ENCODE measurements around the gene EDN2. TPM values are rescaled to one million over a fixed set of nuclear protein-coding genes. Genes with fewer than 3 reads are reported as not detected.

The EDN2 gene
- total and polyA plus RNA-seq, 2 of the 8 experiments (the other 6 are each of a cell fraction or from before 2014, with no cell fraction given) = 0.32 to 0.39 TPM

DNA sequence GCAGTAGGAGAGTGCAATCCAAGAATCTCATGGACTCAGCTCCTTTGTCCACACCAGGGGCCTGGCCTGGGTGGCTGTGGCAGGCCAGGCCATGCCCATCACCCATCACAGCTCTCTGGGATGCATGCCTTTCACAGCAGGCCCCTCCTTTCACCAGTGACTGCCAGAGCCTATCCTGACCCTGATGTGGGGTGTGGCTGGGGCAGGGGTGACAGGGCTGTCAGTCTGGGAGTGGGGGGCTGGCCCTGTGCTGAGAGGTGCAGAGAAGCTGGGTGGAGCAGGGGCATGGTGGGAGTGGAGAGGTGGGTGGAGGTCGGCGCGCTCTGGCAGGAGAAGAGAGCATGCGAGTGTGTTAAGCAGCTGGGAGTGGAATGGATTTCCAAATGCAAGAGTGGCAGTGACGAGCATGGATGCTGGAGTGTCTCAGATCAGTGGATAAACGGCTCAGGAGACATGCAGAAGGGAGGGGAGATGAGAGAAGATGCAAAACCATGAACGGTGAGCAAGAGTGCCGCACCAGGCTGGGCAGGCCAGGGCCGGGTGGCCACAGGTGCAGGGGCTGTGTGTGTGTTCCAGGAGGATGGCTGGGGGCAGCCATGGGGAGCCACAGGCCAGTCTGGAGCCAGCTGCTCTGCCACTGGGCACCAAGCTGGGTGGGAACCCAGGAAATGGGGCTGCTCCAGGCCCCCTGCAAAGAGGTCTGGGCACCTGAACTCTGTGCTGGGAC, 39.6 kb upstream of the EDN2 start:
- Histone ChIP-seq H3K79me2 (ENCODE audit: control insufficient read depth in 1 of 2, insufficient read depth in 2 of 2, low read length in 2 of 2) (no peaks in the 10 kb centered on the region), H3K27ac (ENCODE audit: low read depth, low read length) (no peak overlapping the region), H2BK120ac (replicated peaks; ENCODE audit: low read depth, low read length) (no peak overlapping the region), H2BK20ac (ENCODE audit: low read length) (no peak overlapping the region), H3K79me1 (ENCODE audit: low read depth, low read length) (no peaks in the 10 kb centered on the region), H3K4me3 (ENCODE audit: extremely low read depth in 1 of 4, insufficient read depth in 2 of 4, low read depth in 3 of 4, low read length in 4 of 4) (no peak overlapping the region), H4K91ac (replicated peaks; ENCODE audit: insufficient read length, low read length) (no peak overlapping the region), H2BK5ac (ENCODE audit: low read depth, low read length) (no peak overlapping the region), H2BK12ac (ENCODE audit: low read depth, low read length) (no peak overlapping the region), H3K9ac (replicated peaks in 1 of 4; ENCODE audit: extremely low read depth in 1 of 4, low read depth in 3 of 4, low read length in 3 of 4) (no peak overlapping the region), H2AFZ (ENCODE audit: low read length) (no peak overlapping the region), H3K4me2 (ENCODE audit: insufficient read depth in 1 of 2, low read depth in 2 of 2, low read length in 2 of 2) (no peak overlapping the region), H4K8ac (ENCODE audit: extremely low read depth, insufficient read depth, low read length) (peak overlapping the region; percentile 53; the same call in 1 of the 2 replicates), H3K9me3 (ENCODE audit: insufficient read depth in 2 of 2, low read depth in 1 of 2, low read length in 1 of 2) (no peaks in the 10 kb centered on the region; a peak in 1 of 4 replicates), H2BK15ac (ENCODE audit: low read length) (no peak overlapping the region), H3K27me3 (replicated peaks in 1 of 4; ENCODE audit: control insufficient read depth in 3 of 4, extremely low read depth in 1 of 4, insufficient read depth in 3 of 4, low read length in 3 of 4) (no peaks in the 10 kb centered on the region), H3K23ac (ENCODE audit: insufficient read length) (no peak overlapping the region), H3K4me1 (replicated peaks in 1 of 4; ENCODE audit: control insufficient read depth in 3 of 4, insufficient read depth in 4 of 4, low read length in 3 of 4) (peaks cover 0 to 5% (median 0%) of the 10 kb centered on the region in 4 experiments; a peak in 1 of 7 replicates), H2AK5ac (ENCODE audit: low read depth, low read length) (no peak overlapping the region), H4K5ac (ENCODE audit: insufficient read length, low read depth, low read length) (no peak overlapping the region), H3K56ac (replicated peaks; ENCODE audit: insufficient read length, low read depth, low read length) (no peak overlapping the region), H3K4ac (replicated peaks; ENCODE audit: insufficient read length, low read depth, low read length) (no peak overlapping the region), H3K23me2 (ENCODE audit: low read depth, low read length) (peaks cover 31% of the 10 kb centered on the region; the same call in 1 of the 2 replicates), H4K20me1 (replicated peaks in 1 of 2; ENCODE audit: control insufficient read depth in 1 of 2, insufficient read depth in 2 of 2, low read length in 2 of 2) (peaks cover 0 to 6% of the 10 kb centered on the region in 2 experiments), H3K36me3 (ENCODE audit: control insufficient read depth in 2 of 4, insufficient read depth in 4 of 4, low read length in 3 of 4) (no peaks in the 10 kb centered on the region), H3K14ac (ENCODE audit: insufficient read length) (no peak overlapping the region), H3K18ac (ENCODE audit: extremely low read depth, low read length) (no peak overlapping the region)
- WGBS, 2 experiments (ENCODE audit: extremely low coverage in 1 of 2, insufficient coverage in 1 of 2, insufficient read length in 1 of 2, insufficient replicate concordance in 2 of 2, low coverage in 1 of 2, low lambda C conversion rate in 2 of 2, missing lambda C conversion rate in 1 of 2) = 81% methylated on average over 9 of the region's 9 CpGs; no CpG with 5 or more reads in 1 of the 2 experiments
- ChIA-PET CTCF (ENCODE audit: partially characterized antibody) (interaction anchor here (0.7 to 5.0 kb wide), 12 partner anchors 9 to 513 kb away, joined by 3 to 40 read pairs (median 4); no protein-coding TSS in a partner anchor), POLR2A (ENCODE audit: partially characterized antibody) (no interaction called here)
- no peak for DNase-seq (ENCODE audit: low read depth in 1 of 2, low spot score in 2 of 2)
- FAIRE-seq = no peak
- TF ChIP-seq BACH1 (IDR thresholded peaks at IDR 0.05; ENCODE audit: low read length) = no peak
- no peak for TF ChIP-seq HDAC6 (IDR thresholded peaks at IDR 0.05; ENCODE audit: low read depth, low read length)
- TF ChIP-seq KDM4A (IDR thresholded peaks at IDR 0.05; ENCODE audit: low read depth, low read length, severe bottlenecking) = no peak
- TF ChIP-seq SIN3A (conservative IDR thresholded peaks at IDR 0.05 in 1 of 2, IDR thresholded peaks at IDR 0.05 in 1 of 2; ENCODE audit: low read depth in 1 of 2, low read length in 2 of 2) = no peak
- no peak for TF ChIP-seq CHD1 (IDR thresholded peaks at IDR 0.05; ENCODE audit: low read depth, low read length)
- no peak for TF ChIP-seq POLR2A (IDR thresholded peaks at IDR 0.05; ENCODE audit: control extremely low read depth in 1 of 2, low read depth in 2 of 2, low read length in 2 of 2)
- TF ChIP-seq POU5F1 (IDR thresholded peaks at IDR 0.05; ENCODE audit: low read depth, low read length) = no peak
- no peak for TF ChIP-seq CTBP2 (IDR thresholded peaks at IDR 0.05; ENCODE audit: borderline replicate concordance, insufficient read depth, insufficient read length, low read length)
- TF ChIP-seq MAFK (IDR thresholded peaks at IDR 0.05; ENCODE audit: low read depth, low read length) = no peak
- no peak for TF ChIP-seq RBBP5 (IDR thresholded peaks at IDR 0.05; ENCODE audit: borderline replicate concordance, low read depth, low read length)
- TF ChIP-seq EP300 (IDR thresholded peaks at IDR 0.05; ENCODE audit: borderline replicate concordance in 1 of 2, low read depth in 2 of 2, low read length in 2 of 2) = no peak
- no peak for TF ChIP-seq MAX (IDR thresholded peaks at IDR 0.05)
